Thyroid gland (tissue), 4 donors: ENCODE measurements around the gene NSRP1. TPM values are rescaled to one million over a fixed set of nuclear protein-coding genes. Genes with fewer than 3 reads are reported as not detected.
"Not testable (repeated sequence)": the region's sequence is repeated elsewhere in the genome, so short reads cannot be mapped to it uniquely, and the experiment has no call there.

Experiments
- DNase-seq, 2 donors: peaks; one replicate each; pipeline ENCODE4 v3.0.0-alpha.2; 2019
- H3K27ac ChIP-seq, 3 donors: fragments of 200-600 bp; sonication (generic); 1 replicate in 2 of 3; 2 replicates in 1 of 3; pipeline ENCODE4 v1.5.1; 2016 to 2019; ENCODE audit warnings: mild to moderate bottlenecking in 1 of 3, moderate library complexity in 1 of 3
- H3K27me3 ChIP-seq: fragments of 200-600 bp; sonication (generic); one replicate; pipeline ENCODE4 v1.5.1; 2019
- H3K36me3 ChIP-seq, 2 donors: fragments of 200-600 bp; sonication (generic); one replicate each; pipeline ENCODE4 v1.5.1; 2016 to 2019
- H3K4me1 ChIP-seq, 2 donors: fragments of 200-600 bp; sonication (generic); one replicate each; pipeline ENCODE4 v1.5.1; 2017 to 2019
- H3K4me3 ChIP-seq, 3 donors: fragments of 200-600 bp; sonication (generic); replicated peaks in 1 of 3; 1 replicate in 2 of 3; 2 replicates in 1 of 3; pipeline ENCODE4 v1.5.1; 2016; ENCODE audit warnings: mild to moderate bottlenecking in 1 of 3
- H3K9me3 ChIP-seq: fragments of 200-600 bp; sonication (generic); one replicate; pipeline ENCODE4 v1.5.1; 2017
- CTCF ChIP-seq, 6 experiments: fragments of 200-600 bp in 3 of 6; fragments of 450-650 bp in 3 of 6; sonication (generic) in 3 of 6; IDR thresholded peaks; one replicate each; pipeline ENCODE4 v1.5.1; 2016 to 2019; ENCODE audit warnings: antibody characterized with exemption in 6 of 6, mild to moderate bottlenecking in 2 of 6, inconsistent platforms in 1 of 6, moderate library complexity in 1 of 6
- POLR2A ChIP-seq, 2 donors: fragments of 450-650 bp; IDR thresholded peaks; one replicate each; pipeline ENCODE4 v1.6.1; 2017; ENCODE audit warnings: antibody characterized with exemption in 2 of 2, mild to moderate bottlenecking in 2 of 2, moderate library complexity in 1 of 2
- WGBS, 2 donors: methylation state at CpG; one replicate each; pipeline ENCODE4 v1.1.5; 2017; 5-methylcytosine and 5-hydroxymethylcytosine counted together
- intact Hi-C: fragments of 100-400 bp; cut with DNase I; formaldehyde crosslinking; loops from one replicate; pipeline ENCODE4 v1.15.1; 2023
- total RNA-seq, 4 donors: library from RNA; depleted of rRNA; stranded (reverse); fragments of >200 nt; gene quantifications; one replicate each; pipeline ENCODE4 v1.2.3, GENCODE V29; 2016

The NSRP1 gene
- total RNA-seq, 4 donors from 2014 or later: 21.3 to 33.3 (median 25.5) TPM

GRCh38 chr17:30133197-30133596 is 16.6 kb downstream of the NSRP1 start:
- H3K9me3 ChIP-seq: no peaks in the 10 kb centered on the region
- intact Hi-C loops: no loop called here
- H3K27me3 ChIP-seq: no peaks in the 10 kb centered on the region
- no peaks in the 10 kb centered on the region for H3K4me1 ChIP-seq
- no peak for DNase-seq
- no peak for TF ChIP-seq POLR2A (IDR thresholded peaks at IDR 0.05)
- no peak for TF ChIP-seq CTCF (IDR thresholded peaks at IDR 0.05)
- peaks cover 0 to 9% of the 10 kb centered on the region in 2 donors for H3K36me3 ChIP-seq
- H3K4me3 ChIP-seq: no peak overlapping the region
- H3K27ac ChIP-seq: no peak overlapping the region
- 96 to 100% methylated on average over 3 of the region's 3 CpGs for WGBS, 2 donors

- no peak for DNase-seq
- Histone ChIP-seq H3K36me3 (peaks cover 0 to 5% of the 10 kb centered on the region in 2 donors), H3K27ac (no peak overlapping the region), H3K4me1 (no peaks in the 10 kb centered on the region), H3K9me3 (no peaks in the 10 kb centered on the region), H3K27me3 (no peaks in the 10 kb centered on the region), H3K4me3 (no peak overlapping the region)
- intact Hi-C loops: no loop called here
- TF ChIP-seq CTCF (IDR thresholded peaks at IDR 0.05) (no peak), POLR2A (IDR thresholded peaks at IDR 0.05) (no peak)
Measured at GRCh38 chr17:30134551-30134950, 17.9 kb downstream of the NSRP1 start.

- no peak for TF ChIP-seq POLR2A (IDR thresholded peaks at IDR 0.05)
- no peak for TF ChIP-seq CTCF (IDR thresholded peaks at IDR 0.05)
- WGBS, 2 donors: 96 to 97% methylated on average over 3 of the region's 3 CpGs
- no peaks in the 10 kb centered on the region for H3K4me1 ChIP-seq
Measured at GRCh38 chr17:30137158-30137557, 20.5 kb downstream of the NSRP1 start.

GRCh38 chr17:30147860-30148259 is 31.2 kb downstream of the NSRP1 start:
- H3K9me3 ChIP-seq, H3K4me1 ChIP-seq, H3K27me3 ChIP-seq, H3K36me3 ChIP-seq, H3K4me3 ChIP-seq, DNase-seq, H3K27ac ChIP-seq, intact Hi-C loops: not testable (repeated sequence)
- WGBS, 2 donors: 96 to 97% methylated on average over 6 of the region's 6 CpGs

More at GRCh38 chr17:30137158-30137557, 20.5 kb downstream of the NSRP1 start:
- no peaks in the 10 kb centered on the region for H3K36me3 ChIP-seq
- H3K4me3 ChIP-seq: no peak overlapping the region
- no peak overlapping the region for H3K27ac ChIP-seq
- H3K27me3 ChIP-seq: no peaks in the 10 kb centered on the region
- H3K9me3 ChIP-seq: no peaks in the 10 kb centered on the region
- DNase-seq: no peak
- intact Hi-C loops: no loop called here

- Histone ChIP-seq H3K4me3 (no peak overlapping the region), H3K27me3 (no peaks in the 10 kb centered on the region), H3K9me3 (no peaks in the 10 kb centered on the region), H3K27ac (no peak overlapping the region), H3K4me1 (peaks cover 0 to 4% of the 10 kb centered on the region in 2 donors), H3K36me3 (no peaks in the 10 kb centered on the region)
- no peak for DNase-seq
- WGBS, 2 donors: 89 to 100% methylated on average over 1 of the region's 1 CpG
- no peak for TF ChIP-seq POLR2A (IDR thresholded peaks at IDR 0.05)
- TF ChIP-seq CTCF (IDR thresholded peaks at IDR 0.05): no peak
- intact Hi-C loops: no loop called here
Measured at GRCh38 chr17:30148376-30148775, 31.8 kb downstream of the NSRP1 start.

GRCh38 chr17:30151471-30151870 is 34.9 kb downstream of the NSRP1 start:
- no peak for TF ChIP-seq POLR2A (IDR thresholded peaks at IDR 0.05)

More at GRCh38 chr17:30151471-30151870, 34.9 kb downstream of the NSRP1 start:
- H3K27me3 ChIP-seq: no peaks in the 10 kb centered on the region
- intact Hi-C loops: no loop called here
- no peak for DNase-seq
- no peaks in the 10 kb centered on the region for H3K9me3 ChIP-seq
- 95 to 97% methylated on average over 4 of the region's 4 CpGs for WGBS, 2 donors
- H3K27ac ChIP-seq: no peak overlapping the region
- H3K4me3 ChIP-seq: no peak overlapping the region
- H3K4me1 ChIP-seq: no peaks in the 10 kb centered on the region
- no peaks in the 10 kb centered on the region for H3K36me3 ChIP-seq
